Gastrocnemius medialis (tissue), 4 donors: ENCODE measurements around the gene CACNA2D3. TPM values are rescaled to one million over a fixed set of nuclear protein-coding genes. Genes with fewer than 3 reads are reported as not detected.

Experiments
- ATAC-seq, 2 donors: fragments of 150-250 bp; one replicate each; pipeline ENCODE4 v1.9.1; 2016
- DNase-seq, 2 donors: peaks; one replicate each; pipeline ENCODE4 v3.0.0-alpha.2; 2019
- H3K27ac ChIP-seq, 4 donors: fragments of 200-600 bp; sonication (generic); 1 replicate in 1 of 4; 2 replicates in 3 of 4; pipeline ENCODE4 v1.5.1; 2016 to 2018; ENCODE audit warnings: mild to moderate bottlenecking in 2 of 4, moderate library complexity in 1 of 4
- H3K27me3 ChIP-seq, 3 donors: fragments of 200-600 bp; sonication (generic) in 2 of 3; 1 replicate in 1 of 3; 2 replicates in 2 of 3; pipeline versions ENCODE4 v1.5.1 to v1.6.0; 2016 to 2019; ENCODE audit warnings: mild to moderate bottlenecking in 1 of 3, moderate library complexity in 1 of 3
- H3K36me3 ChIP-seq, 2 donors: fragments of 200-600 bp; sonication (generic) in 1 of 2; one replicate each; pipeline ENCODE4 v1.5.1; 2017 to 2018
- H3K4me1 ChIP-seq, 2 donors: fragments of 200-600 bp; sonication (generic) in 1 of 2; one replicate each; pipeline ENCODE4 v1.5.1; 2016 to 2017; ENCODE audit warnings: mild to moderate bottlenecking in 2 of 2
- H3K4me3 ChIP-seq, 4 donors: fragments of 200-600 bp; sonication (generic) in 3 of 4; 1 replicate in 1 of 4; 2 replicates in 3 of 4; pipeline ENCODE4 v1.5.1; 2016 to 2019; ENCODE audit warnings: mild to moderate bottlenecking in 2 of 4
- H3K9me3 ChIP-seq, 3 donors: fragments of 200-600 bp; sonication (generic) in 2 of 3; 1 replicate in 1 of 3; 2 replicates in 2 of 3; pipeline ENCODE4 v1.5.1; 2016 to 2019
- CTCF ChIP-seq, 5 experiments: fragments of 450-650 bp in 3 of 5; fragments of 200-600 bp in 2 of 5; sonication (generic) in 2 of 5; IDR thresholded peaks in 4 of 5; conservative IDR thresholded peaks in 1 of 5; 1 replicate in 4 of 5; 2 replicates in 1 of 5; pipeline ENCODE4 v1.5.1; 2016 to 2019; ENCODE audit warnings: antibody characterized with exemption in 5 of 5, mild to moderate bottlenecking in 3 of 5, moderate library complexity in 3 of 5
- POLR2A ChIP-seq, 2 donors: fragments of 450-650 bp; IDR thresholded peaks; one replicate each; pipeline ENCODE4 v1.6.1; 2017; ENCODE audit warnings: antibody characterized with exemption in 2 of 2, mild to moderate bottlenecking in 2 of 2, moderate library complexity in 2 of 2
- in situ Hi-C, 4 donors: fragments of 200-750 bp; cut with MboI; loops; one replicate each; pipeline versions ENCODE4 v1.15.0 to v1.8.0; 2017; ENCODE audit warnings: low sequenced_read_pairs in 4 of 4
- intact Hi-C: fragments of 100-400 bp; cut with DNase I; formaldehyde crosslinking; loops from one replicate; pipeline ENCODE4 v1.15.1; 2023; ENCODE audit warnings: low total_unique reads
- total RNA-seq, 4 donors: library from RNA; depleted of rRNA; stranded (reverse); fragments of >200 nt; gene quantifications; one replicate each; pipeline versions ENCODE4 v1.1.0 to v1.2.3, GENCODE V29; 2016

The CACNA2D3 gene
- total RNA-seq, 4 donors from 2014 or later: 4.7 to 14.4 (median 7.1) TPM

- H3K27me3 ChIP-seq: no peaks in the 10 kb centered on the region
- DNase-seq (no peak), ATAC-seq (peak; percentile 84 to 86)
- H3K4me3 ChIP-seq: no peak overlapping the region
- no peak overlapping the region for H3K27ac ChIP-seq
- no peaks in the 10 kb centered on the region for H3K36me3 ChIP-seq
- intact Hi-C loops: loop anchor here (1.0 to 5.0 kb wide), 2 partner anchors 82 to 311 kb away; no protein-coding TSS in a partner anchor
- peaks cover 0 to 3% of the 10 kb centered on the region in 2 donors for H3K4me1 ChIP-seq
- TF ChIP-seq POLR2A (IDR thresholded peaks at IDR 0.05) (no peak), CTCF (IDR thresholded peaks at IDR 0.05 in 4 of 5, conservative IDR thresholded peaks at IDR 0.05 in 1 of 5) (peak; percentile 31 to 59 (median 45))
- in situ Hi-C loops: loop anchor here in 3 of 4 donors (25.0 kb wide), 3 partner anchors 92 to 1392 kb away; no protein-coding TSS in a partner anchor
- H3K9me3 ChIP-seq: no peaks in the 10 kb centered on the region
These were observed 748.1 kb downstream of the CACNA2D3 start for GRCh38 chr3:54870423-54870822.

- in situ Hi-C loops: loop anchor here in 3 of 4 donors (25.0 kb wide), 3 partner anchors 90 to 1390 kb away; no protein-coding TSS in a partner anchor
These were observed 749.5 kb downstream of the CACNA2D3 start for GRCh38 chr3:54871867-54872266.

GRCh38 chr3:54873059-54874010 is 751.0 kb downstream of the CACNA2D3 start:
- Histone ChIP-seq H3K27ac (no peak overlapping the region), H3K36me3 (no peaks in the 10 kb centered on the region), H3K4me3 (no peak overlapping the region), H3K27me3 (no peaks in the 10 kb centered on the region), H3K4me1 (peaks cover 0 to 3% of the 10 kb centered on the region in 2 donors), H3K9me3 (no peaks in the 10 kb centered on the region)
- TF ChIP-seq POLR2A (IDR thresholded peaks at IDR 0.05) (no peak), CTCF (IDR thresholded peaks at IDR 0.05 in 4 of 5, conservative IDR thresholded peaks at IDR 0.05 in 1 of 5) (no peak)
- in situ Hi-C loops: loop anchor here in 3 of 4 donors (25.0 kb wide), 3 partner anchors 89 to 1389 kb away; no protein-coding TSS in a partner anchor
- ATAC-seq (peak in 1 of 2 donors; percentile 50), DNase-seq (no peak)
- intact Hi-C loops: loop anchor here (5.0 kb wide), 1 partner anchor 79 kb away; no protein-coding TSS in a partner anchor

More at GRCh38 chr3:54871867-54872266, 749.5 kb downstream of the CACNA2D3 start:
- TF ChIP-seq CTCF (IDR thresholded peaks at IDR 0.05 in 4 of 5, conservative IDR thresholded peaks at IDR 0.05 in 1 of 5) (no peak), POLR2A (IDR thresholded peaks at IDR 0.05) (no peak)
- H3K4me3 ChIP-seq: no peak overlapping the region
- DNase-seq (no peak), ATAC-seq (peak; percentile 14 to 39)
- no peaks in the 10 kb centered on the region for H3K36me3 ChIP-seq
- no peaks in the 10 kb centered on the region for H3K27me3 ChIP-seq
- peaks cover 0 to 3% of the 10 kb centered on the region in 2 donors for H3K4me1 ChIP-seq
- H3K9me3 ChIP-seq: no peaks in the 10 kb centered on the region
- intact Hi-C loops: loop anchor here (5.0 kb wide), 1 partner anchor 80 kb away; no protein-coding TSS in a partner anchor
- H3K27ac ChIP-seq: no peak overlapping the region

GRCh38 chr3:54874816-54875556 is 752.6 kb downstream of the CACNA2D3 start:
- ATAC-seq: no peak
- TF ChIP-seq POLR2A (IDR thresholded peaks at IDR 0.05) (no peak), CTCF (IDR thresholded peaks at IDR 0.05 in 4 of 5, conservative IDR thresholded peaks at IDR 0.05 in 1 of 5) (no peak)
- H3K4me1 ChIP-seq: peaks cover 0 to 3% of the 10 kb centered on the region in 2 donors
- DNase-seq: no peak
- H3K36me3 ChIP-seq: no peaks in the 10 kb centered on the region
- no peaks in the 10 kb centered on the region for H3K9me3 ChIP-seq
- no peaks in the 10 kb centered on the region for H3K27me3 ChIP-seq
- H3K4me3 ChIP-seq: no peak overlapping the region
- in situ Hi-C loops (loop anchor here in 3 of 4 donors (25.0 kb wide), 3 partner anchors 87 to 1387 kb away; no protein-coding TSS in a partner anchor), intact Hi-C loops (loop anchor here (5.0 kb wide), 1 partner anchor 77 kb away; no protein-coding TSS in a partner anchor)
- no peak overlapping the region for H3K27ac ChIP-seq
